Activated CD4-positive, alpha-beta T cell treated with anti-CD3 and anti-CD28 coated beads for 48 hours (primary cell): ENCODE data around the gene IQSEC1.

Source experiments
- DNase-seq: peaks from one replicate; pipeline ENCODE4 v3.0.0-alpha.2; 2020

Gene IQSEC1

GRCh38 chr3:13046569-13047274, 26.5 kb downstream of the IQSEC1 start:
- no peak for DNase-seq

GRCh38 chr3:13045904-13046568, 27.2 kb downstream of the IQSEC1 start:
- DNase-seq: peak; percentile 26

- no peak for DNase-seq
Measured at GRCh38 chr3:13045241-13045903, 27.9 kb downstream of the IQSEC1 start.

- DNase-seq: no peak
Measured at GRCh38 chr3:13044496-13045240, 28.6 kb downstream of the IQSEC1 start.

GRCh38 chr3:13043656-13044055, 29.6 kb downstream of the IQSEC1 start:
- no peak for DNase-seq

- DNase-seq: no peak
Measured at GRCh38 chr3:13042715-13043271, 30.4 kb downstream of the IQSEC1 start.

GRCh38 chr3:13042127-13042701, 31.0 kb downstream of the IQSEC1 start:
- no peak for DNase-seq

- DNase-seq: no peak
Measured at GRCh38 chr3:13041113-13041776, 32.0 kb downstream of the IQSEC1 start.

GRCh38 chr3:13040361-13041074, 32.7 kb downstream of the IQSEC1 start:
- DNase-seq: peak; percentile 66

- no peak for DNase-seq
Measured at GRCh38 chr3:13039213-13039896, 33.9 kb downstream of the IQSEC1 start.

- no peak for DNase-seq
Measured at GRCh38 chr3:13037458-13038117, 35.6 kb downstream of the IQSEC1 start.

- DNase-seq: no peak
Measured at GRCh38 chr3:13034861-13035260, 38.4 kb downstream of the IQSEC1 start.

GRCh38 chr3:13034109-13034800, 39.0 kb downstream of the IQSEC1 start:
- DNase-seq: no peak

- no peak for DNase-seq
Measured at GRCh38 chr3:13032206-13032605, 41.0 kb downstream of the IQSEC1 start.

GRCh38 chr3:13031621-13032020, 41.6 kb downstream of the IQSEC1 start:
- DNase-seq: no peak

- DNase-seq: no peak
Measured at GRCh38 chr3:13030684-13031083, 42.5 kb downstream of the IQSEC1 start.

- DNase-seq: no peak
Measured at GRCh38 chr3:13028010-13028821, 45.0 kb downstream of the IQSEC1 start.

- DNase-seq: no peak
Measured at GRCh38 chr3:13027154-13027553, 46.1 kb downstream of the IQSEC1 start.

- DNase-seq: no peak
Measured at GRCh38 chr3:13026534-13026933, 46.7 kb downstream of the IQSEC1 start.
